Endothelial cell of umbilical vein (primary cell): ENCODE measurements around the gene NR5A1. TPM values are rescaled to one million over a fixed set of nuclear protein-coding genes. Genes with fewer than 3 reads are reported as not detected.

Experiments
- BruUV-seq: library from RNA; stranded (reverse); fragments of 400-500 nt; replicated peaks from 2 replicates; lab custom pipeline; 2021; lab: Mats Ljungman, UMichigan
- CTCF ChIA-PET: fragments of 300-600, 350-600 bp; sonication (Branson Sonifier 250); formaldehyde crosslinking; loops from one replicate; lab custom pipeline; 2021; ENCODE audit warnings: antibody characterized with exemption, inconsistent platforms; lab: Charles Lee
- POLR2A ChIA-PET: fragments of 300-600, 350-600 bp; sonication (Branson Sonifier 250); formaldehyde crosslinking; loops from one replicate; lab custom pipeline; 2021; ENCODE audit warnings: antibody characterized with exemption, inconsistent platforms; lab: Charles Lee
- DNase-seq: peaks from one replicate; pipeline ENCODE4 v3.0.0-alpha.2; 2011; ENCODE audit warnings: low read depth, low spot score
- FAIRE-seq: peaks from 2 replicates; lab custom pipeline; 2011; peaks lifted over from hg19 to GRCh38; lab: Jason Lieb, UNC
- H2AFZ ChIP-seq: 2 replicates; pipeline ENCODE4 v1.6.0; 2012; ENCODE audit warnings: low read depth, low read length, control low read depth, inconsistent platforms
- H3K27ac ChIP-seq: 2 replicates; pipeline ENCODE4 v1.5.1; 2011; ENCODE audit warnings: low read depth, mild to moderate bottlenecking, control low read depth, low read length, moderate library complexity; ENCODE audit not compliant: insufficient read depth
- H3K27me3 ChIP-seq, 2 experiments: 2 replicates each; pipeline versions ENCODE4 v1.6.0 to v1.6.1; 2011; ENCODE audit warnings: low read length in 2 of 2, mixed read lengths in 1 of 2; ENCODE audit not compliant: control insufficient read depth in 2 of 2, insufficient read depth in 2 of 2
- H3K36me3 ChIP-seq, 2 experiments: 2 replicates in 1 of 2; 3 replicates in 1 of 2; pipeline ENCODE4 v1.5.1; 2011; ENCODE audit warnings: low read length in 2 of 2, mild to moderate bottlenecking in 1 of 2, moderate library complexity in 1 of 2; ENCODE audit not compliant: control insufficient read depth in 2 of 2, insufficient read depth in 2 of 2; ENCODE audit errors: extremely low read depth in 1 of 2
- H3K4me1 ChIP-seq: 3 replicates; pipeline ENCODE4 v1.5.1; 2011; ENCODE audit warnings: mild to moderate bottlenecking, low read length; ENCODE audit not compliant: control insufficient read depth, insufficient read depth; ENCODE audit errors: extremely low read depth
- H3K4me2 ChIP-seq: 2 replicates; pipeline ENCODE4 v1.6.1; 2011; ENCODE audit warnings: low read length, control low read depth, mixed read lengths; ENCODE audit not compliant: insufficient read depth
- H3K4me3 ChIP-seq, 3 experiments: fragments of 200-600 bp in 1 of 3; sonication (generic), shearing (Covaris generic) in 1 of 3; replicated peaks in 1 of 3; 2 replicates each; pipeline ENCODE4 v1.5.1; 2011 to 2016; ENCODE audit warnings: control low read depth in 3 of 3, low read length in 3 of 3, mild to moderate bottlenecking in 2 of 3, inconsistent platforms in 1 of 3, low read depth in 1 of 3, moderate library complexity in 1 of 3; ENCODE audit not compliant: insufficient read depth in 1 of 3
- H3K79me2 ChIP-seq: 2 replicates; pipeline ENCODE4 v1.6.0; 2012; ENCODE audit warnings: low read length, inconsistent platforms; ENCODE audit not compliant: control insufficient read depth, insufficient read depth
- H3K9ac ChIP-seq: replicated peaks from 2 replicates; pipeline ENCODE3; 2011; ENCODE audit warnings: low read length, control low read depth; ENCODE audit not compliant: insufficient read depth; ENCODE audit errors: extremely low read depth
- H3K9me1 ChIP-seq: replicated peaks from 3 replicates; pipeline ENCODE4 v1.6.0; 2011; ENCODE audit warnings: mild to moderate bottlenecking, low read length; ENCODE audit not compliant: control insufficient read depth, insufficient read depth; ENCODE audit errors: extremely low read depth
- H3K9me3 ChIP-seq: replicated peaks from 2 replicates; pipeline ENCODE4 v1.5.1; 2012; ENCODE audit warnings: low read length, inconsistent platforms; ENCODE audit not compliant: control insufficient read depth, insufficient read depth
- H4K20me1 ChIP-seq: replicated peaks from 2 replicates; pipeline ENCODE3; 2011; ENCODE audit warnings: mild to moderate bottlenecking, low read length; ENCODE audit not compliant: control insufficient read depth, insufficient read depth; ENCODE audit errors: extremely low read depth
- CTCF ChIP-seq, 2 donors: IDR thresholded peaks; 1 replicate in 1 of 2; 2 replicates in 1 of 2; pipeline ENCODE4 v1.5.1; 2011; ENCODE audit warnings: low read length in 2 of 2, mild to moderate bottlenecking in 2 of 2, moderate library complexity in 2 of 2, control low read depth in 1 of 2, inconsistent platforms in 1 of 2, low read depth in 1 of 2; ENCODE audit not compliant: insufficient read depth in 1 of 2; ENCODE audit errors: extremely low read depth in 1 of 2
- EZH2 ChIP-seq: IDR thresholded peaks from 2 replicates; pipeline ENCODE4 v1.6.1; 2012; ENCODE audit warnings: borderline replicate concordance, low read depth, mild to moderate bottlenecking, moderate library complexity, low read length, inconsistent platforms; ENCODE audit not compliant: severe bottlenecking
- FOS ChIP-seq: IDR thresholded peaks from 2 replicates; pipeline ENCODE4 v1.6.1; 2011; ENCODE audit warnings: mild to moderate bottlenecking, low read length, moderate library complexity, borderline replicate concordance; ENCODE audit not compliant: insufficient read depth
- GATA2 ChIP-seq: IDR thresholded peaks from 2 replicates; pipeline ENCODE4 v1.7.0; 2011; ENCODE audit warnings: low read depth, mild to moderate bottlenecking, moderate library complexity, mixed read lengths, low read length; ENCODE audit not compliant: insufficient read length, insufficient read depth
- JUN ChIP-seq: IDR thresholded peaks from 2 replicates; pipeline ENCODE4 v1.6.1; 2011; ENCODE audit warnings: borderline replicate concordance, low read depth; ENCODE audit not compliant: insufficient read length, insufficient read depth
- MAX ChIP-seq: IDR thresholded peaks from 2 replicates; pipeline ENCODE4 v1.6.1; 2011; ENCODE audit not compliant: insufficient read depth, insufficient read length
- MYC ChIP-seq: IDR thresholded peaks from one replicate; pipeline ENCODE4 v1.6.1; 2011; ENCODE audit warnings: mild to moderate bottlenecking, low read depth, low read length
- POLR2A ChIP-seq: IDR thresholded peaks from 2 replicates; pipeline ENCODE4 v1.6.1; 2012; ENCODE audit warnings: low read depth, mild to moderate bottlenecking, control low read depth, low read length
- POLR2AphosphoS5 ChIP-seq: IDR thresholded peaks from 2 replicates; pipeline ENCODE4 v1.6.1; 2012; ENCODE audit warnings: low read depth, mild to moderate bottlenecking, control low read depth, low read length, moderate library complexity; ENCODE audit not compliant: insufficient read depth
- dilution Hi-C: fragments of 300-500 bp; cut with MboI; formaldehyde crosslinking; loops from one replicate; pipeline ENCODE4 v1.15.0; 2019; ENCODE audit warnings: low sequenced_read_pairs; ENCODE audit not compliant: extremely low pct_ligation_motif_present
- intact Hi-C: fragments of 100-400 bp; cut with micrococcal nuclease; formaldehyde crosslinking; loops from one replicate; pipeline ENCODE4 v1.10.0; 2022
- polyA plus RNA-seq, 4 experiments: library from polyadenylated mRNA; depleted of rRNA in 3 of 4; stranded (reverse) in 3 of 4; unstranded in 1 of 4; fragments of >200 nt; gene quantifications; 2 replicates each; pipeline versions ENCODE4 v1.2.1 to v1.2.3, GENCODE V29; 2011 to 2012; ENCODE audit warnings: missing spikeins in 1 of 4
- total RNA-seq: library from RNA; stranded (reverse); gene quantifications from 2 replicates; pipeline ENCODE4 v1.2.3, GENCODE V29; 2021

NR5A1 gene
- total and polyA plus RNA-seq, 2 donors (not counting 3 experiments of a cell fraction or from before 2014, with no cell fraction given) = not detected

GRCh38 chr9:124485936-124486335 lies 21.3 kb downstream of the NR5A1 start:
- Histone ChIP-seq H3K9ac (no peak overlapping the region), H3K27ac (no peak overlapping the region), H3K79me2 (no peaks in the 10 kb centered on the region), H4K20me1 (no peaks in the 10 kb centered on the region), H3K4me2 (no peak overlapping the region), H3K4me3 (no peak overlapping the region), H2AFZ (no peak overlapping the region), H3K36me3 (no peaks in the 10 kb centered on the region), H3K9me1 (no peaks in the 10 kb centered on the region), H3K27me3 (peaks cover 24 to 34% of the 10 kb centered on the region in 2 experiments), H3K9me3 (no peaks in the 10 kb centered on the region), H3K4me1 (no peaks in the 10 kb centered on the region)
- TF ChIP-seq JUN (no peak), POLR2AphosphoS5 (no peak), CTCF (IDR thresholded peaks at IDR 0.05; ENCODE audit: extremely low read depth in 1 of 2, insufficient read depth in 1 of 2, low read depth in 1 of 2, low read length in 2 of 2) (no peak), MYC (no peak), POLR2A (no peak), MAX (no peak), EZH2 (no peak), GATA2 (no peak), FOS (no peak)
- POLR2A ChIA-PET = no interaction called here
- DNase-seq (no peak), FAIRE-seq (no peak)
- intact Hi-C loops (no loop called here), dilution Hi-C loops (no loop called here)
- CTCF ChIA-PET = interaction anchor here (0.8 to 2.0 kb wide), 2 partner anchors 40 to 51 kb away, joined by 4 to 9 read pairs; no protein-coding TSS in a partner anchor
- BruUV-seq = no TSS peak
